Measurements from ENCODE around the gene FARS2. TPM values are rescaled to one million over a fixed set of nuclear protein-coding genes. Genes with fewer than 3 reads are reported as not detected.

The FARS2 gene
- total and polyA plus RNA-seq, 9 of the 15 experiments (the other 6 are each of a cell fraction or from before 2014, with no cell fraction given) = 16.5 to 62.2 (median 27.0) TPM

- TF ChIP-seq AFF4 (CRISPR knock-in tag; IDR thresholded peaks at IDR 0.05) (no peak), ZNF354B (CRISPR knock-in tag; IDR thresholded peaks at IDR 0.05) (no peak), ZNF263 (CRISPR knock-in tag; IDR thresholded peaks at IDR 0.05; ENCODE audit: borderline replicate concordance) (no peak), ATF2 (CRISPR knock-in tag; IDR thresholded peaks at IDR 0.05) (no peak), TRIM28 (IDR thresholded peaks at IDR 0.05) (no peak), CLOCK (CRISPR knock-in tag; IDR thresholded peaks at IDR 0.05; ENCODE audit: borderline replicate concordance) (no peak), SMAD2 (IDR thresholded peaks at IDR 0.05; ENCODE audit: low read depth, low read length) (no peak), CREBBP (IDR thresholded peaks at IDR 0.05; ENCODE audit: low read depth, low read length) (no peak)
Measured at GRCh38 chr6:5378331-5378730, 117.0 kb downstream of the FARS2 start (continued).
